Activated CD8-positive, alpha-beta T cell treated with anti-CD3 and anti-CD28 coated beads, Interleukin-2, amount 10 ng/mL, durations not matched to agents 7 days and 5 days (primary cell): ENCODE measurements around the gene RASSF8. TPM values are rescaled to one million over a fixed set of nuclear protein-coding genes. Genes with fewer than 3 reads are reported as not detected.

Source experiments
- ATAC-seq: fragments of 150-1000 bp; cut with Tn5 transposase; one replicate; pipeline ENCODE4 v1.10.0; 2021; ENCODE audit warnings: moderate library complexity
- CTCF ChIA-PET: fragments of 350-600 bp; sonication (Branson Sonifier 250); formaldehyde crosslinking; loops from one replicate; lab custom pipeline; 2021; ENCODE audit warnings: antibody characterized with exemption; lab: Charles Lee
- POLR2A ChIA-PET: fragments of 350-600 bp; sonication (Branson Sonifier 250); formaldehyde crosslinking; loops from one replicate; lab custom pipeline; 2021; ENCODE audit warnings: antibody characterized with exemption; lab: Charles Lee
- DNase-seq: peaks from one replicate; pipeline ENCODE4 v3.0.0-alpha.2; 2020
- H3K27ac Mint-ChIP-seq: one replicate; pipeline ENCODE4 v1.8.0; 2021; ENCODE audit warnings: mild to moderate bottlenecking, mixed read lengths
- H3K27me3 Mint-ChIP-seq: one replicate; pipeline ENCODE4 v1.8.0; 2021; ENCODE audit warnings: low read depth, mixed read lengths
- H3K36me3 Mint-ChIP-seq: one replicate; pipeline ENCODE4 v1.8.0; 2021; ENCODE audit warnings: low read depth, mixed read lengths
- H3K4me1 Mint-ChIP-seq: one replicate; pipeline ENCODE4 v1.8.0; 2021; ENCODE audit warnings: low read depth, mixed read lengths
- H3K4me3 Mint-ChIP-seq: one replicate; pipeline ENCODE4 v1.8.0; 2021; ENCODE audit warnings: mild to moderate bottlenecking, mixed read lengths
- H3K9me3 Mint-ChIP-seq: one replicate; pipeline ENCODE4 v1.8.0; 2022; ENCODE audit warnings: mixed read lengths; ENCODE audit not compliant: insufficient read depth
- total RNA-seq, 2 experiments: library from RNA; stranded (reverse); gene quantifications; one replicate each; pipeline ENCODE4 v1.2.3, GENCODE V29; 2021

The RASSF8 gene
- total RNA-seq, 2 experiments from 2014 or later = 1.0 TPM

GRCh38 chr12:26126340-26127284 lies 168.1 kb downstream of the RASSF8 start:
- POLR2A ChIA-PET = no interaction called here
- CTCF ChIA-PET = no interaction called here
- ATAC-seq (peak; percentile 62), DNase-seq (peak; percentile 48)
- H3K27me3 Mint-ChIP-seq = peaks cover 83% of the 10 kb centered on the region
- peaks cover 32% of the 10 kb centered on the region for H3K4me1 Mint-ChIP-seq
- H3K9me3 Mint-ChIP-seq = no peaks in the 10 kb centered on the region
- H3K27ac Mint-ChIP-seq = no peak overlapping the region
- peak overlapping the region; percentile 76 for H3K4me3 Mint-ChIP-seq
- H3K36me3 Mint-ChIP-seq = no peaks in the 10 kb centered on the region

DNA sequence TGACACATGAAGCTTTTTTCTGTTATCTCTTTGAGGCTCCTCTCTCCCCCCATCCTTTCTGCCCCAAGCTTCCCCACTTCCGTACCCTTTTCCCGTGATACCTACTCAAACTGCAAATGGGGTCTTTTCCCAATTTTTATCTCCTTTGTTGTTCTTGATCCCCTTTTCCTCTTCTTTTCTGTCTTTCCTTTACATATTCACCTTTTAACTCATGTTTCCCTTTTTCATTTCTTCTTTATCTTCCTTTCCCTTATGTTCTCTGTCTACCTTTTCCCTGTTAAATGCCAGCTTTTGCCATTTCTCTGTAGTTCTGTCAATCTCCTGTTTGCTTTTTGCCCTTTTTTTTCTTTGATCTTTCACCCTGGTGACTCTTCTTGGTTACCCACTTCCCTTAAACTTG lies 168.9 kb downstream of the RASSF8 start:
- POLR2A ChIA-PET = no interaction called here
- DNase-seq (no peak), ATAC-seq (no peak)
- H3K4me3 Mint-ChIP-seq = no peak overlapping the region
- H3K4me1 Mint-ChIP-seq = peaks cover 29% of the 10 kb centered on the region
- no peaks in the 10 kb centered on the region for H3K9me3 Mint-ChIP-seq
- no peaks in the 10 kb centered on the region for H3K36me3 Mint-ChIP-seq
- no peak overlapping the region for H3K27ac Mint-ChIP-seq
- CTCF ChIA-PET = interaction anchor here (0.7 kb wide), 1 partner anchor 31 kb away, joined by 3 read pairs; no protein-coding TSS in a partner anchor
- peaks cover 81% of the 10 kb centered on the region for H3K27me3 Mint-ChIP-seq

- no peaks in the 10 kb centered on the region for H3K9me3 Mint-ChIP-seq
- peaks cover 25% of the 10 kb centered on the region for H3K4me1 Mint-ChIP-seq
- ATAC-seq = no peak
- POLR2A ChIA-PET = no interaction called here
- H3K4me3 Mint-ChIP-seq = no peak overlapping the region
- no peaks in the 10 kb centered on the region for H3K36me3 Mint-ChIP-seq
- no peak overlapping the region for H3K27ac Mint-ChIP-seq
- DNase-seq = no peak
- CTCF ChIA-PET = interaction anchor here (0.5 to 1.0 kb wide), 3 partner anchors 9 to 296 kb away, joined by 3 to 4 read pairs (median 3); no protein-coding TSS in a partner anchor
- H3K27me3 Mint-ChIP-seq = peaks cover 79% of the 10 kb centered on the region
Observed at GRCh38 chr12:26128168-26128567, 169.7 kb downstream of the RASSF8 start.

Other genes starting within 250 kb of the RASSF8 start
- gene BHLHE41, start 166.4 kb downstream of the RASSF8 start, total RNA-seq = not detected
- gene SSPN, start 236.9 kb downstream of the RASSF8 start, total RNA-seq = not detected